A673 (cell line): ENCODE measurements around the gene RNF31. TPM values are rescaled to one million over a fixed set of nuclear protein-coding genes. Genes with fewer than 3 reads are reported as not detected.

Source experiments
- Bru-seq: library from RNA; stranded (reverse); fragments of 400-500 nt; gene quantifications from one replicate; lab custom pipeline; 2021; lab: Mats Ljungman, UMichigan
- BruChase-seq, 2 experiments: library from RNA; stranded (reverse); fragments of 400-500 nt; gene quantifications; one replicate each; lab custom pipeline; 2021; lab: Mats Ljungman, UMichigan
- BruUV-seq: library from RNA; stranded (reverse); fragments of 400-500 nt; replicated peaks from 2 replicates; lab custom pipeline; 2021; lab: Mats Ljungman, UMichigan
- CTCF ChIA-PET: fragments of 300-600 bp; sonication (Branson Sonifier 250); formaldehyde crosslinking; loops from one replicate; lab custom pipeline; 2022; ENCODE audit warnings: antibody characterized with exemption; lab: Charles Lee
- POLR2A ChIA-PET: fragments of 300-600 bp; sonication (Branson Sonifier 250); formaldehyde crosslinking; loops from one replicate; lab custom pipeline; 2022; ENCODE audit warnings: antibody characterized with exemption; ENCODE audit not compliant: low non-redundant PET; lab: Charles Lee
- DNase-seq: peaks from one replicate; pipeline ENCODE4 v3.0.0-alpha.2; 2015; ENCODE audit warnings: low spot score
- H3K27ac ChIP-seq: fragments of 200-600 bp; sonication (generic); 2 replicates; pipeline ENCODE4 v1.5.1; 2016; ENCODE audit warnings: mixed run types, low read depth, mild to moderate bottlenecking, mixed read lengths, antibody characterized with exemption, low read length; ENCODE audit not compliant: poor library complexity, severe bottlenecking
- H3K27me3 ChIP-seq: fragments of 200-600 bp; sonication (generic); replicated peaks from 2 replicates; pipeline ENCODE4 v1.6.1; 2017; ENCODE audit warnings: mixed run types, low read depth, mild to moderate bottlenecking, mixed read lengths, antibody characterized with exemption, low read length; ENCODE audit not compliant: insufficient read depth, poor library complexity
- H3K36me3 ChIP-seq: fragments of 200-600 bp; sonication (generic); 2 replicates; pipeline ENCODE4 v1.6.1; 2016; ENCODE audit warnings: mixed run types, mild to moderate bottlenecking, mixed read lengths, antibody characterized with exemption, low read length; ENCODE audit not compliant: insufficient read depth, poor library complexity, severe bottlenecking
- H3K4me1 ChIP-seq: fragments of 200-600 bp; sonication (generic); 2 replicates; pipeline ENCODE4 v1.6.1; 2017; ENCODE audit warnings: mixed run types, mild to moderate bottlenecking, mixed read lengths, antibody characterized with exemption, low read length; ENCODE audit not compliant: insufficient read depth, poor library complexity, severe bottlenecking
- H3K4me3 ChIP-seq: fragments of 200-600 bp; sonication (generic); 2 replicates; pipeline ENCODE4 v1.5.1; 2016; ENCODE audit warnings: low read depth, mixed run types, mild to moderate bottlenecking, mixed read lengths, low read length; ENCODE audit not compliant: poor library complexity, severe bottlenecking
- H3K9me3 ChIP-seq: fragments of 200-600 bp; sonication (generic); 2 replicates; pipeline ENCODE4 v1.6.1; 2016; ENCODE audit warnings: mixed run types, low read depth, mild to moderate bottlenecking, mixed read lengths, antibody characterized with exemption, low read length; ENCODE audit not compliant: poor library complexity, severe bottlenecking
- CTCF ChIP-seq: fragments of 300-800, 200-600 bp; sonication (generic); conservative IDR thresholded peaks from 2 replicates; pipeline ENCODE4 v1.5.1; 2017; ENCODE audit warnings: low read depth, mild to moderate bottlenecking, antibody characterized with exemption, low read length, moderate library complexity, mixed read lengths
- EZH2 ChIP-seq: fragments of 200-600 bp; sonication (generic); IDR thresholded peaks from 2 replicates; pipeline ENCODE4 v1.6.1; 2017; ENCODE audit warnings: borderline replicate concordance, low read depth, mild to moderate bottlenecking, mixed read lengths, antibody characterized with exemption, low read length; ENCODE audit not compliant: poor library complexity, severe bottlenecking
- intact Hi-C: fragments of 100-400 bp; cut with micrococcal nuclease; formaldehyde crosslinking; loops from one replicate; pipeline ENCODE4 v1.10.0; 2022; ENCODE audit not compliant: unreplicated experiment
- long read RNA-seq: library from polyadenylated mRNA; stranded (forward); transcript quantifications from one replicate; pipeline ENCODE4 v2.0.0, GENCODE V29; 2022
- total RNA-seq: library from RNA; stranded (reverse); gene quantifications from 2 replicates; pipeline ENCODE4 v1.2.3, GENCODE V29; 2021

RNF31 gene
- total RNA-seq (59.9 and 62.1 TPM in 2 replicates), Bru-seq, nascent RNA (percentile 66 among the genes with signal in this experiment), BruChase-seq, experiment 1, labeled RNA remaining after a 2-hour chase (percentile 77 among the genes with signal in this experiment), BruChase-seq, experiment 2, labeled RNA remaining after a 6-hour chase (percentile 79 among the genes with signal in this experiment)
- long read RNA-seq, transcript RNF31-201 (21 exons, 3,627 nt): major isoform, 11 of 37 reads
- long read RNA-seq, partial matches to known transcripts: 11 of 37 reads
- long read RNA-seq, other reads (novel, unspliced or antisense): 13 of 37 reads

- Histone ChIP-seq H3K36me3 (peaks cover 42% of the 10 kb centered on the region), H3K9me3 (no peaks in the 10 kb centered on the region), H3K4me3 (peak within 1 kb of the TSS; percentile 90), H3K27ac (peak within 1 kb of the TSS; percentile 87), H3K27me3 (no peaks in the 10 kb centered on the region), H3K4me1 (peaks cover 12% of the 10 kb centered on the region)
- ChIA-PET CTCF (interaction anchor here (1.0 kb wide), 1 partner anchor 39 kb away, joined by 3 read pairs; no protein-coding TSS in a partner anchor), POLR2A (interaction anchor here (0.5 to 1.0 kb wide), 5 partner anchors 8 to 224 kb away, joined by 3 to 6 read pairs (median 4); partner anchors contain the start of genes DCAF11 and NRL)
- intact Hi-C loops: loop anchor here (1.0 to 5.0 kb wide), 2 partner anchors 14 to 40 kb away; partner anchors contain the start of genes IPO4 and IRF9
- peak; percentile 99 for DNase-seq
- TF ChIP-seq CTCF (no peak), EZH2 (no peak)
- no TSS peak for BruUV-seq
These were observed at the start of gene RNF31 for GRCh38 chr14:24146978-24147760. Gene RNF31, plus strand, starts transcription at chr14:24147498. Its CDS starts 201 bp downstream, at chr14:24147699.

- no peaks in the 10 kb centered on the region for H3K9me3 ChIP-seq
These were observed 48.9 kb upstream of the RNF31 start for GRCh38 chr14:24098229-24098926.

More at GRCh38 chr14:24098229-24098926, 48.9 kb upstream of the RNF31 start:
- no TSS peak for BruUV-seq
- Histone ChIP-seq H3K4me3 (no peak overlapping the region), H3K27ac (no peak overlapping the region), H3K4me1 (peaks cover 9% of the 10 kb centered on the region), H3K27me3 (no peaks in the 10 kb centered on the region), H3K36me3 (peaks cover 25% of the 10 kb centered on the region)
- POLR2A ChIA-PET: no interaction called here
- TF ChIP-seq EZH2 (no peak), CTCF (no peak)
- intact Hi-C loops: no loop called here
- no peak for DNase-seq
- CTCF ChIA-PET: no interaction called here
